Nephron (organoid): ENCODE data around the gene PLPP6.
"Not testable (repeated sequence)": the region's sequence is repeated elsewhere in the genome, so short reads cannot be mapped to it uniquely, and the experiment has no call there.

Experiments
- H3K27ac Mint-ChIP-seq, 3 experiments: 2 replicates each; pipeline ENCODE4 v1.8.0; 2020; ENCODE audit warnings: mixed read lengths in 3 of 3, mild to moderate bottlenecking in 2 of 3, moderate library complexity in 1 of 3
- H3K27me3 Mint-ChIP-seq: 2 replicates; pipeline ENCODE4 v1.8.0; 2021; ENCODE audit warnings: low read depth, mild to moderate bottlenecking, moderate library complexity, mixed read lengths
- H3K36me3 Mint-ChIP-seq: 2 replicates; pipeline ENCODE4 v1.8.0; 2020; ENCODE audit warnings: low read depth, mixed read lengths
- H3K4me1 Mint-ChIP-seq: 2 replicates; pipeline ENCODE4 v1.8.0; 2020; ENCODE audit warnings: mixed read lengths
- H3K4me3 Mint-ChIP-seq, 3 experiments: 2 replicates each; pipeline ENCODE4 v1.8.0; 2020; ENCODE audit warnings: mild to moderate bottlenecking in 3 of 3, mixed read lengths in 3 of 3, moderate library complexity in 2 of 3
- H3K9me3 Mint-ChIP-seq: 2 replicates; pipeline ENCODE4 v1.8.0; 2020; ENCODE audit warnings: mixed read lengths
- TF ChIP-seq, protein P1 (sequence below), 3 experiments: fragments of 200-600 bp; sonication (generic); IDR thresholded peaks; one replicate each; pipeline ENCODE4 v1.5.0; 2021; ENCODE audit warnings: antibody characterized with exemption in 3 of 3; ENCODE audit not compliant: unreplicated experiment in 3 of 3

PLPP6 gene

GRCh38 chr9:4656621-4657020 is 5.5 kb upstream of the PLPP6 start:
- no peaks in the 10 kb centered on the region for H3K27me3 Mint-ChIP-seq
- no peak overlapping the region for H3K27ac Mint-ChIP-seq
- peaks cover 3% of the 10 kb centered on the region for H3K4me1 Mint-ChIP-seq
- H3K36me3 Mint-ChIP-seq, result no peaks in the 10 kb centered on the region
- H3K4me3 Mint-ChIP-seq, result no peak overlapping the region
- peaks cover 2% of the 10 kb centered on the region for H3K9me3 Mint-ChIP-seq
- TF ChIP-seq, protein P1, sequence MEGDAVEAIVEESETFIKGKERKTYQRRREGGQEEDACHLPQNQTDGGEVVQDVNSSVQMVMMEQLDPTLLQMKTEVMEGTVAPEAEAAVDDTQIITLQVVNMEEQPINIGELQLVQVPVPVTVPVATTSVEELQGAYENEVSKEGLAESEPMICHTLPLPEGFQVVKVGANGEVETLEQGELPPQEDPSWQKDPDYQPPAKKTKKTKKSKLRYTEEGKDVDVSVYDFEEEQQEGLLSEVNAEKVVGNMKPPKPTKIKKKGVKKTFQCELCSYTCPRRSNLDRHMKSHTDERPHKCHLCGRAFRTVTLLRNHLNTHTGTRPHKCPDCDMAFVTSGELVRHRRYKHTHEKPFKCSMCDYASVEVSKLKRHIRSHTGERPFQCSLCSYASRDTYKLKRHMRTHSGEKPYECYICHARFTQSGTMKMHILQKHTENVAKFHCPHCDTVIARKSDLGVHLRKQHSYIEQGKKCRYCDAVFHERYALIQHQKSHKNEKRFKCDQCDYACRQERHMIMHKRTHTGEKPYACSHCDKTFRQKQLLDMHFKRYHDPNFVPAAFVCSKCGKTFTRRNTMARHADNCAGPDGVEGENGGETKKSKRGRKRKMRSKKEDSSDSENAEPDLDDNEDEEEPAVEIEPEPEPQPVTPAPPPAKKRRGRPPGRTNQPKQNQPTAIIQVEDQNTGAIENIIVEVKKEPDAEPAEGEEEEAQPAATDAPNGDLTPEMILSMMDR (IDR thresholded peaks at IDR 0.05; ENCODE audit: unreplicated experiment in 3 of 3), result no peak

GRCh38 chr9:4657426-4658159 is 4.5 kb upstream of the PLPP6 start:
- no peaks in the 10 kb centered on the region for H3K27me3 Mint-ChIP-seq
- TF ChIP-seq, protein P1 (IDR thresholded peaks at IDR 0.05; ENCODE audit: unreplicated experiment in 3 of 3), result no peak
- H3K27ac Mint-ChIP-seq, result no peak overlapping the region
- H3K4me3 Mint-ChIP-seq, result no peak overlapping the region
- peaks cover 10% of the 10 kb centered on the region for H3K4me1 Mint-ChIP-seq
- H3K36me3 Mint-ChIP-seq, result no peaks in the 10 kb centered on the region
- peaks cover 2% of the 10 kb centered on the region for H3K9me3 Mint-ChIP-seq

- peak overlapping the region in 2 of 3 experiments; percentile 40 to 42 for H3K4me3 Mint-ChIP-seq
- H3K27me3 Mint-ChIP-seq, H3K27ac Mint-ChIP-seq, H3K36me3 Mint-ChIP-seq, H3K9me3 Mint-ChIP-seq: not testable (repeated sequence)
- peaks cover 29% of the 10 kb centered on the region for H3K4me1 Mint-ChIP-seq
Observed at GRCh38 chr9:4660665-4661064, 1.4 kb upstream of the PLPP6 start.

DNA sequence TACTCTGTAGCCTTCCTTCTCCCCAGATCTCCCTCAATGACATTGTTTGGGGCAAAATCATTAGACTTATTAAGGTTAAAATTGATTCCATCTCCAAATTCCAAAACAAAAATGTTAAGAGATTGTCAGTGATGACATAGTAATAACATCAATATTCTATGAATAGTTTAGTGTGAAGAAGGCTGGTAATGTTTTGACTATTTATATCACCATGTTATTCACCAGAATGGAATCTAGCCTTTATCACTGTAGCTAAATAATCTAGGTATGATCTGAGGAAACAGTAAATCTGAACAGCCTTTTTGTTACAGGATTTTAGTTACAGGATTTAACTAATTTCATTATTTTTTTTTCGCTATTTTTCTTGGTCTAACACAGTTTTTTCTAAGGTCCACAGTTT is 929 bp upstream of the PLPP6 start:
- H3K36me3 Mint-ChIP-seq, result no peaks in the 10 kb centered on the region
- H3K4me1 Mint-ChIP-seq, result peaks cover 34% of the 10 kb centered on the region
- peak overlapping the region; percentile 81 to 90 (median 88) for H3K4me3 Mint-ChIP-seq
- TF ChIP-seq, protein P1 (IDR thresholded peaks at IDR 0.05; ENCODE audit: unreplicated experiment in 3 of 3), result no peak
- peaks cover 5% of the 10 kb centered on the region for H3K27me3 Mint-ChIP-seq
- H3K9me3 Mint-ChIP-seq, result peaks cover 2% of the 10 kb centered on the region
- H3K27ac Mint-ChIP-seq, result no peak overlapping the region

DNA sequence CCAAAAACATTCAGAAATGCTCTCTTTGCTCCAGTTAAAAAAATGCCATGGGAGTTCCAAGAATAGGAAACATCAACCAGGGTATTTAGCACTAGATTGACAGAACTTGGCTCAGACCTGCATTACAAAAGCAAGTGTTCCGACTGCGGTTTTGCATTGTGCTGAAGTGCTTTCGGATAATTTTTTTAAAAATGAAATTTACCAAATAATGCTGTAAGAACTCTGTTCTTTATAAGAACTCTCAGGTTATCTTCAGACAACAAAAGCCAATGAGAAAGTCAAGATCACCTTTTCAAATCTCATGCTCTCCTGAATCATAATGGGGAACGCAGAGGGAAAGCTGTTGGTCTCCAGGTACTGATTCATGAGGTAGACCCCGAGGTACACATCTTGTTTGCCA is 483 bp upstream of the PLPP6 start:
- Mint-ChIP-seq H3K27ac (peak overlapping the region; percentile 61 to 73 (median 72)), H3K27me3 (peaks cover 8% of the 10 kb centered on the region), H3K36me3 (no peaks in the 10 kb centered on the region), H3K4me1 (peaks cover 38% of the 10 kb centered on the region), H3K4me3 (peak overlapping the region; percentile 81 to 90 (median 88)), H3K9me3 (peaks cover 2% of the 10 kb centered on the region)
- TF ChIP-seq, protein P1 (IDR thresholded peaks at IDR 0.05; ENCODE audit: unreplicated experiment in 3 of 3), result no peak

GRCh38 chr9:4662989-4663792 is 1.1 kb downstream of the PLPP6 start:
- TF ChIP-seq, protein P1 (IDR thresholded peaks at IDR 0.05; ENCODE audit: unreplicated experiment in 3 of 3), result no peak
- Mint-ChIP-seq H3K27me3 (peaks cover 12% of the 10 kb centered on the region), H3K9me3 (peaks cover 2% of the 10 kb centered on the region), H3K4me1 (peaks cover 39% of the 10 kb centered on the region), H3K4me3 (peak overlapping the region; percentile 81 to 92 (median 85)), H3K27ac (peak overlapping the region; percentile 20 to 62 (median 61)), H3K36me3 (no peaks in the 10 kb centered on the region)
